ENCODE data around the gene KLK15.

The KLK15 gene

GRCh38 chr19:50799547-50799851 lies 33.9 kb downstream of the KLK15 start:
- Histone ChIP-seq H3K4me3 (replicated peaks; ENCODE audit: insufficient read depth, low read length) (no peak overlapping the region), H3K27me3 (ENCODE audit: insufficient read depth, poor library complexity, severe bottlenecking) (no peaks in the 10 kb centered on the region), H3K27ac (replicated peaks) (no peak overlapping the region)
- TF ChIP-seq, protein P1, sequence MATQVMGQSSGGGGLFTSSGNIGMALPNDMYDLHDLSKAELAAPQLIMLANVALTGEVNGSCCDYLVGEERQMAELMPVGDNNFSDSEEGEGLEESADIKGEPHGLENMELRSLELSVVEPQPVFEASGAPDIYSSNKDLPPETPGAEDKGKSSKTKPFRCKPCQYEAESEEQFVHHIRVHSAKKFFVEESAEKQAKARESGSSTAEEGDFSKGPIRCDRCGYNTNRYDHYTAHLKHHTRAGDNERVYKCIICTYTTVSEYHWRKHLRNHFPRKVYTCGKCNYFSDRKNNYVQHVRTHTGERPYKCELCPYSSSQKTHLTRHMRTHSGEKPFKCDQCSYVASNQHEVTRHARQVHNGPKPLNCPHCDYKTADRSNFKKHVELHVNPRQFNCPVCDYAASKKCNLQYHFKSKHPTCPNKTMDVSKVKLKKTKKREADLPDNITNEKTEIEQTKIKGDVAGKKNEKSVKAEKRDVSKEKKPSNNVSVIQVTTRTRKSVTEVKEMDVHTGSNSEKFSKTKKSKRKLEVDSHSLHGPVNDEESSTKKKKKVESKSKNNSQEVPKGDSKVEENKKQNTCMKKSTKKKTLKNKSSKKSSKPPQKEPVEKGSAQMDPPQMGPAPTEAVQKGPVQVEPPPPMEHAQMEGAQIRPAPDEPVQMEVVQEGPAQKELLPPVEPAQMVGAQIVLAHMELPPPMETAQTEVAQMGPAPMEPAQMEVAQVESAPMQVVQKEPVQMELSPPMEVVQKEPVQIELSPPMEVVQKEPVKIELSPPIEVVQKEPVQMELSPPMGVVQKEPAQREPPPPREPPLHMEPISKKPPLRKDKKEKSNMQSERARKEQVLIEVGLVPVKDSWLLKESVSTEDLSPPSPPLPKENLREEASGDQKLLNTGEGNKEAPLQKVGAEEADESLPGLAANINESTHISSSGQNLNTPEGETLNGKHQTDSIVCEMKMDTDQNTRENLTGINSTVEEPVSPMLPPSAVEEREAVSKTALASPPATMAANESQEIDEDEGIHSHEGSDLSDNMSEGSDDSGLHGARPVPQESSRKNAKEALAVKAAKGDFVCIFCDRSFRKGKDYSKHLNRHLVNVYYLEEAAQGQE (IDR thresholded peaks at IDR 0.05; ENCODE audit: insufficient replicate concordance, low read depth), result no peak
- no peak for TF ChIP-seq SPI1 (IDR thresholded peaks at IDR 0.05; ENCODE audit: borderline replicate concordance, low read depth)
- no peak for DNase-seq (ENCODE audit: low read depth in 1 of 2, low spot score in 1 of 2)

GRCh38 chr19:50798659-50799546 lies 34.5 kb downstream of the KLK15 start:
- Histone ChIP-seq H3K27ac (replicated peaks) (no peak overlapping the region), H3K27me3 (ENCODE audit: insufficient read depth, poor library complexity, severe bottlenecking) (no peaks in the 10 kb centered on the region), H3K4me3 (replicated peaks; ENCODE audit: insufficient read depth, low read length) (no peak overlapping the region)
- no peak for DNase-seq (ENCODE audit: low read depth in 1 of 2, low spot score in 1 of 2)
- TF ChIP-seq SPI1 (IDR thresholded peaks at IDR 0.05; ENCODE audit: borderline replicate concordance, low read depth) (no peak), GABPA (IDR thresholded peaks at IDR 0.05; ENCODE audit: low read depth) (no peak), CTCF (IDR thresholded peaks at IDR 0.05; ENCODE audit: insufficient read depth, low read length) (no peak), POLR2AphosphoS5 (IDR thresholded peaks at IDR 0.05; ENCODE audit: low read depth) (no peak)
- TF ChIP-seq, protein P1 (IDR thresholded peaks at IDR 0.05; ENCODE audit: insufficient replicate concordance, low read depth), result no peak

DNA sequence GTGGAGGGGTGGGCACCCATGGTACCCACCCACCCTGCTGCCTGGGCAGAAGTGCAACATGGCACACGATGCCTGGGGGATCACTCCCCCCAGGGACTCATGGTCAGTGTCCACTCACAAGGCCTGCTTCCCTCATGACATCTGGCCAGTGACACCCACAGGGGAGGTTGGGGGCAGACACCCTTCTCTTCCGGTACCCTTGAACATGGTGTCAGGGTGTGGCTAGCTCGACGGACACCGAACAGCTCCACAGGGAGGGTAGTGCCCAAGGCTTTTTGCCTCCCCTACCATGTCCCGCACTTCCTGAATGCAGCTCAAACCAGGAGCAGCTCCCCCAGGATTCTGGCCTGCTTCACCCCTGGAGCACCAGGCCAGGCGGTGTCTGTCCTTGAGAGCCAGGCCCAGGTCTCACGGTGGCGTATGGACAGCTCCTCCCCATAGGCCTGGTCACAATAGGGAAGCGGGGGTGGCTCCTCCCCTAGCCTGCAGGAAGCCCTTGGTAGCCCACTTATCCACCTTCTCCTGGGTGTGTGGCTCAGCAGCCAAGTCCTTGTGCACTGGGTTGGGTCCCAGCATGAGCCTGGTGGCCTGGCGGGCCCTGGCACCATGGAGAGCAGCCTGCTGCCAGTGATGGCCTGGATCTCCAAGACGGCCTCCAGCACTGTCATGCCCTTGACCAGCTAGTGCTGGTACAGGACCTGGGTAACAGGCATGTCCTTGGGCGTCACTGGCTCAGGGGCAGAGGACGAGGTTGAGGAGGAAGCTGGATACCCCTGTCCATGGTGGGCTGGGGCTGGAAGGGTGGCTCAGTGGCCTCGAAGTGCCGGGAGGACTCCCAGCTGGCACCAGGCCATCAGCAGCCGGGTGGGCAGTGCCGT lies 35.4 kb downstream of the KLK15 start:
- no peak for TF ChIP-seq CTCF (IDR thresholded peaks at IDR 0.05; ENCODE audit: insufficient read depth, low read length)
- TF ChIP-seq POLR2AphosphoS5 (IDR thresholded peaks at IDR 0.05; ENCODE audit: low read depth), result peak; percentile 88
- TF ChIP-seq SPI1 (IDR thresholded peaks at IDR 0.05; ENCODE audit: borderline replicate concordance, low read depth), result no peak
- TF ChIP-seq, protein P1 (IDR thresholded peaks at IDR 0.05; ENCODE audit: insufficient replicate concordance, low read depth), result peak; percentile 86
- Histone ChIP-seq H3K27me3 (ENCODE audit: insufficient read depth, poor library complexity, severe bottlenecking) (no peaks in the 10 kb centered on the region), H3K4me3 (replicated peaks; ENCODE audit: insufficient read depth, low read length) (no peak overlapping the region), H3K27ac (replicated peaks) (no peak overlapping the region)
- no peak for DNase-seq (ENCODE audit: low read depth in 1 of 2, low spot score in 1 of 2)
